Erythroblast (primary cell): ENCODE measurements around the gene CREBRF.

Experiments used
- GATA1 ChIP-seq: IDR thresholded peaks from 2 replicates; pipeline ENCODE4 v1.6.1; 2011; ENCODE audit warnings: low read depth, mild to moderate bottlenecking, control low read depth, low read length, moderate library complexity
- POLR2A ChIP-seq: IDR thresholded peaks from 2 replicates; pipeline ENCODE4 v1.6.1; 2011; ENCODE audit warnings: mild to moderate bottlenecking, low read length

DNA sequence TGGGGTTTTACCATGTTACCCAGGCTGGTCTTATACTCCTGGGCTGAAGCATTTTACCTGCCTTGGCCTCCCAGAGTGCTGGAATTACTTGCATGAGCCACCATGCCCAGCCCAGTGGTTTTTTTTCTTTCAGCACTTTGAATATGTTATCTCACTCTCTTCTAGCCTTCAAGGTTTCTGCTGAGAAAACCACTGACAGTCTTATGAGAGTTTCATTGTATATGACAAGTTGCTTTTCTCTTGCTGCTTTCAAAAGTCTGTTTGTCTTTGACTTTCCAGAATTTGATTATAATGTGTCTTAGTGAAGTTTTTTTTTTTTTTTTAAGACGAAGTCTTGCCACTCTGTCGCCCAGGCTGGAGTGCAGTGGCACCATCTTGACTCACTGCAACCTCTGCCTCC is 45.1 kb downstream of the CREBRF start:
- no peak for TF ChIP-seq POLR2A
- TF ChIP-seq GATA1, result no peak
